Neural progenitor cell (in vitro differentiated cells): ENCODE data around the gene CGREF1.

ENCODE experiments used
- CTCF ChIP-seq: fragments of 200-600 bp; sonication (generic); IDR thresholded peaks from 2 replicates; pipeline ENCODE4 v1.5.1; 2017; ENCODE audit warnings: antibody characterized with exemption, mild to moderate bottlenecking
- EZH2 ChIP-seq: fragments of 200-600 bp; sonication (generic); IDR thresholded peaks from 2 replicates; pipeline ENCODE4 v1.6.1; 2017; ENCODE audit warnings: antibody characterized with exemption, mild to moderate bottlenecking, moderate library complexity

GRCh38 chr2:27150639-27151230, 31.8 kb upstream of the CGREF1 start:
- TF ChIP-seq EZH2 = no peak
- TF ChIP-seq CTCF = no peak
